Right lobe of liver (tissue), 6 donors: ENCODE data around the gene SLC35G2. TPM values are rescaled to one million over a fixed set of nuclear protein-coding genes. Genes with fewer than 3 reads are reported as not detected.

ENCODE experiments used
- ATAC-seq, 4 donors: fragments of 200-7000 bp; cut with Tn5 transposase; one replicate each; pipeline ENCODE4 v1.9.1; 2020; ENCODE audit warnings: mild to moderate bottlenecking in 4 of 4, moderate library complexity in 4 of 4
- DNase-seq, 3 donors: peaks; one replicate each; pipeline ENCODE4 v3.0.0-alpha.2; 2020
- H3K27ac ChIP-seq, 3 donors: fragments of 200-600 bp; one replicate each; pipeline ENCODE4 v1.8.0; 2022
- H3K27me3 ChIP-seq, 2 donors: fragments of 200-600 bp; one replicate each; pipeline ENCODE4 v1.8.0; 2022
- H3K36me3 ChIP-seq, 4 donors: fragments of 200-600 bp; sonication (generic) in 1 of 4; one replicate each; pipeline versions ENCODE4 v1.5.1 to v1.8.0; 2017 to 2022; ENCODE audit warnings: control low read depth in 1 of 4
- H3K4me1 ChIP-seq, 4 donors: fragments of 200-600 bp; sonication (generic) in 1 of 4; one replicate each; pipeline versions ENCODE4 v1.5.1 to v1.8.0; 2017 to 2022; ENCODE audit warnings: control low read depth in 1 of 4
- H3K4me3 ChIP-seq, 3 donors: fragments of 200-600 bp; one replicate each; pipeline ENCODE4 v1.8.0; 2022
- H3K9me3 ChIP-seq, 4 donors: fragments of 200-600 bp; sonication (generic) in 1 of 4; one replicate each; pipeline versions ENCODE4 v1.5.1 to v1.8.0; 2017 to 2022; ENCODE audit warnings: control low read depth in 1 of 4
- CTCF ChIP-seq, 4 donors: fragments of 200-600 bp in 3 of 4; fragments of 450-650 bp in 1 of 4; IDR thresholded peaks; one replicate each; pipeline versions ENCODE4 v1.5.1 to v1.8.0; 2016 to 2022; ENCODE audit warnings: antibody characterized with exemption in 4 of 4, mild to moderate bottlenecking in 2 of 4
- POLR2A ChIP-seq: fragments of 450-650 bp; IDR thresholded peaks from one replicate; pipeline ENCODE4 v1.6.1; 2017; ENCODE audit warnings: antibody characterized with exemption, mild to moderate bottlenecking
- WGBS: methylation state at CpG from one replicate; pipeline ENCODE4 v1.1.6; 2018; ENCODE audit warnings: low coverage, low lambda C conversion rate; ENCODE audit not compliant: insufficient coverage; ENCODE audit errors: missing lambda C conversion rate; 5-methylcytosine and 5-hydroxymethylcytosine counted together
- intact Hi-C, 2 donors: fragments of 100-400 bp; cut with DNase I; formaldehyde crosslinking; loops; one replicate each; pipeline versions ENCODE4 v1.11.2 to v1.14.1; 2022
- total RNA-seq, 6 experiments: library from RNA; depleted of rRNA in 2 of 6; stranded (reverse); fragments of >200 nt in 2 of 6; fragmentation: NEBNext Ultra II Directional in 3 of 6; extraction: Animal tissue kit (Norgen Biotek cat#: 25700) in 3 of 6; gene quantifications; one replicate each; pipeline versions ENCODE4 v1.1.0 to v1.2.4, GENCODE V29; 2016 to 2023
- donor health status: DM: no; HTN: yes; CAD: no.
- donor health status: DM: no; HTN: no; CAD: no.
- donor health status: DM: no; HTN: no; CAD: no.
- donor health status: DM: no; HTN: yes; CAD: no.
- donor health status: DM: no; HTN: yes; CAD: no.

The SLC35G2 gene
- total RNA-seq, 6 experiments from 2014 or later = 0.51 to 2.7 (median 1.7) TPM

GRCh38 chr3:136904746-136905145, 85.8 kb downstream of the SLC35G2 start:
- no peak for DNase-seq
- TF ChIP-seq CTCF (IDR thresholded peaks at IDR 0.05) = no peak
- no peak for TF ChIP-seq POLR2A
- ATAC-seq = no peak

More at GRCh38 chr3:136904746-136905145, 85.8 kb downstream of the SLC35G2 start:
- 75% methylated on average over 4 of the region's 4 CpGs for WGBS
- Histone ChIP-seq H3K36me3 (no peaks in the 10 kb centered on the region), H3K27ac (no peak overlapping the region), H3K9me3 (peaks cover 0 to 5% (median 0%) of the 10 kb centered on the region in 4 donors), H3K27me3 (no peaks in the 10 kb centered on the region), H3K4me1 (peaks cover 0 to 5% (median 0%) of the 10 kb centered on the region in 4 donors), H3K4me3 (no peak overlapping the region)
- intact Hi-C loops = no loop called here

Other genes starting within 250 kb of the SLC35G2 start
- gene STAG1, start 66.7 kb upstream of the SLC35G2 start, total RNA-seq = 10 to 100 TPM in 5 of 6 experiments, 1 to 10 TPM in 1; 8.2 to 18.5 (median 12.7) TPM
- gene NCK1, start 43.1 kb downstream of the SLC35G2 start, total RNA-seq = 10 to 100 TPM; 21.4 to 27.0 (median 23.7) TPM
- 1 to 10 TPM in 2 of 6 experiments, under 1 TPM in 4; 0.30 to 6.6 (median 0.52) TPM for gene IL20RB, start 138.9 kb downstream of the SLC35G2 start, total RNA-seq